ENCODE data around the gene TSEN2. TPM values are rescaled to one million over a fixed set of nuclear protein-coding genes. Genes with fewer than 3 reads are reported as not detected.

Gene TSEN2
- total RNA-seq, 1 donor from 2014 or later = 8.7 TPM

DNA sequence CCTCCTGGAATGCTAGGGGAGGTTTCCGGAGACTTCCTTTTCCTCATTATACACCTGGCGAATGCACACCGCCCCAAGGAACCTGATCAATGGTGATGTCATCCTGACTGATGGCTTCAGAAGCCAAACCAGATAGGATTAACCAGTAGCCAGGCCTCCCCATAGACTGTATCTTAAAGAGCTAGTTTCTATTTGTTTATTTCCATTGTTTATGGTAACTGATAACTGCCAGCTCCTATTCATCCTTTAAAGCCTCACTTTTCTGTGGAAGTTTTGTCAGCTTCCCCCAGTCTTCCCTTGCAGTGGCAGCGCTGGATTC, 61.2 kb downstream of the TSEN2 start, which contains the start of gene MKRN2OS:
Gene MKRN2OS (minus strand): TSS at position 27 of the 319 bp plus-strand sequence. CDS start 35 bp downstream, outside the sequence.
- Mint-ChIP-seq H3K36me3 (ENCODE audit: low read depth, unreplicated experiment) (no peaks in the 10 kb centered on the region), H3K27ac (ENCODE audit: unreplicated experiment) (no peak within 1 kb of the TSS), H3K27me3 (ENCODE audit: unreplicated experiment) (no peaks in the 10 kb centered on the region), H3K4me1 (ENCODE audit: unreplicated experiment) (peaks cover 9% of the 10 kb centered on the region), H3K9me3 (ENCODE audit: unreplicated experiment) (no peaks in the 10 kb centered on the region), H3K4me3 (ENCODE audit: unreplicated experiment) (no peak within 1 kb of the TSS)
- no peak for DNase-seq (ENCODE audit: low spot score)
- TF ChIP-seq, protein P1, sequence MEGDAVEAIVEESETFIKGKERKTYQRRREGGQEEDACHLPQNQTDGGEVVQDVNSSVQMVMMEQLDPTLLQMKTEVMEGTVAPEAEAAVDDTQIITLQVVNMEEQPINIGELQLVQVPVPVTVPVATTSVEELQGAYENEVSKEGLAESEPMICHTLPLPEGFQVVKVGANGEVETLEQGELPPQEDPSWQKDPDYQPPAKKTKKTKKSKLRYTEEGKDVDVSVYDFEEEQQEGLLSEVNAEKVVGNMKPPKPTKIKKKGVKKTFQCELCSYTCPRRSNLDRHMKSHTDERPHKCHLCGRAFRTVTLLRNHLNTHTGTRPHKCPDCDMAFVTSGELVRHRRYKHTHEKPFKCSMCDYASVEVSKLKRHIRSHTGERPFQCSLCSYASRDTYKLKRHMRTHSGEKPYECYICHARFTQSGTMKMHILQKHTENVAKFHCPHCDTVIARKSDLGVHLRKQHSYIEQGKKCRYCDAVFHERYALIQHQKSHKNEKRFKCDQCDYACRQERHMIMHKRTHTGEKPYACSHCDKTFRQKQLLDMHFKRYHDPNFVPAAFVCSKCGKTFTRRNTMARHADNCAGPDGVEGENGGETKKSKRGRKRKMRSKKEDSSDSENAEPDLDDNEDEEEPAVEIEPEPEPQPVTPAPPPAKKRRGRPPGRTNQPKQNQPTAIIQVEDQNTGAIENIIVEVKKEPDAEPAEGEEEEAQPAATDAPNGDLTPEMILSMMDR (IDR thresholded peaks at IDR 0.05; ENCODE audit: unreplicated experiment) = no peak

DNA sequence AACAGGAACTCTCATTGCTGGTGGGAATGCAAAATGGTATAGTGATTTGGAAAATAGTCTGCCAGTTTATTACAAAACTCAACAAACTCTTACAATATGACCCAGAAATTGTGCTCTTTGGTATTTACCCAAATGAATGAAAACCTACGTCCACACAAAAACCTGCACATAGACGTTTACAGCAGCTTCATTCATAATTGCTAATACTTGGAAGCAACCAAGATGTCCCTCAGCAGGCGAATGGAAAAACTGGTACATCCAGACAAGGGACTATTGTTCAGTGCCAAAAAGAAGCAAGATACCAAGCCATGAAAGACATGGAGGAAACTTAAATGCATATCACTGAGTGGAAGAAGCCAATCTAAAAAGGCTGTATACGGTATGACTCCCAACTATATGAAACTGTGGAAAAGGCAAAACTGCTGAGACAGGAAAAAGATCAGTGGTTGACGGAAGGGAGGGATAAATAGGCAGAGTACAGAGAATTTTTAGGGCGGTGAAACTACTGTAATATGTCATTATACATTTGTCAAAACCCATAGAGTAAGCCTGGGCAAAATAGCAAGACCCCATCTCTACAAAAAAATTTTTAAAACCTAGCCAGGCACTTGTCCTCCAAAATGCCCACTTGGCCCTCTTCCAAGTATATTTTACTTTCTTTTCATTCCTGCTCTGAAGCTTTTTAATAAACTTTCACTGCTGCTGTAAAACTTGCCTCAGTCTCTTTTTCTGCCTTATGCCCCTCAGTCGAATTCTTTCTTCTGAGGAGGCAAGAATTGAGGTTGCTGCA, 65.9 kb downstream of the TSEN2 start:
- Mint-ChIP-seq H3K4me3 (ENCODE audit: unreplicated experiment) (no peak overlapping the region), H3K36me3 (ENCODE audit: low read depth, unreplicated experiment) (no peaks in the 10 kb centered on the region), H3K27me3 (ENCODE audit: unreplicated experiment) (no peaks in the 10 kb centered on the region), H3K9me3 (ENCODE audit: unreplicated experiment) (no peaks in the 10 kb centered on the region), H3K4me1 (ENCODE audit: unreplicated experiment) (no peaks in the 10 kb centered on the region), H3K27ac (ENCODE audit: unreplicated experiment) (no peak overlapping the region)
- DNase-seq (ENCODE audit: low spot score) = no peak
- TF ChIP-seq, protein P1 (IDR thresholded peaks at IDR 0.05; ENCODE audit: unreplicated experiment) = no peak

DNA sequence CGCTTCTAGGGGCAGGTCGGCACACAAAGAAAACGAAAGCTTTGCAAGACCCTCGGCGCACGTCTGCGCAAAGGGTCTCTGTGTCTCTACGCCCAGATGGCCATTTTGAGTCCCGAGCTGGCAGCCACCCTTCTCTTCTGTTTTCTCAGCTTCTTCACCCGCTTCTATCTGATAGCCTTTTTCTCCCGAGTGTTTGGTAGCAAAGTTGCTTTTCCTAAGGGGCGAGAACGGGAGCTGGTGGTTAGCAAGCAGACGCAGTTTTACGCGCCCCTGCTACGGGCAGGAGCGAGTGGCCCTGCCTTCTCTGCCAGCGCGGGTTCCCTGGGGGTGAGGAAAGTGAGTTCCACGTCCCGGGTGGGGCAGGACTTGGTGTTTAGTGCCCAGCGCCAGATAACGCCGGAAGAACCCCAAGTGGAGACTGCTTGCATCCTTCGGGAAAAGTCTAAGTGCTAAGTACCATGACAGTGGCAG, 69.7 kb downstream of the TSEN2 start:
- Mint-ChIP-seq H3K9me3 (ENCODE audit: unreplicated experiment) (no peaks in the 10 kb centered on the region), H3K27me3 (ENCODE audit: unreplicated experiment) (peaks cover 4% of the 10 kb centered on the region), H3K4me1 (ENCODE audit: unreplicated experiment) (peaks cover 13% of the 10 kb centered on the region), H3K36me3 (ENCODE audit: low read depth, unreplicated experiment) (no peaks in the 10 kb centered on the region), H3K4me3 (ENCODE audit: unreplicated experiment) (peak overlapping the region; percentile 67), H3K27ac (ENCODE audit: unreplicated experiment) (no peak overlapping the region)
- no peak for DNase-seq (ENCODE audit: low spot score)
- TF ChIP-seq, protein P1 (IDR thresholded peaks at IDR 0.05; ENCODE audit: unreplicated experiment) = no peak

DNA sequence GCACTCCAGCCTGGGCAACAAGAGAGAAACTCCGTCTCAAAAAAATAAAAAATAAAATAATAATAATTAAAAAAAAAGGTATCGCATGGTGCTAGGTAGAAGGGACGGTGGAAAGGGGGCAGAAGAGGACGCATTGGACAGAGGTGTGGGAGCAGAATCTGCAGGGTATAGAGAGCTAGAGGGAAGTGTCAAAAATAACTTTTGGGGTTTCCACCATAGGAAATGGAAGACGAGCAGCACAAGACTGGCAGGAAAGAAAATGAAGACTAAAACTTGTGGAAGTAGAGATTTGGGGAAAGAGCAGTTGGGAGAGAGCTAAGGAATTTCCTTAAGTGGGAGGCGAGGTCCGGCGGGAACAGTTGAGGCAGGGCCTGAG, 72.0 kb downstream of the TSEN2 start:
- peak overlapping the region; percentile 93 for H3K4me3 Mint-ChIP-seq (ENCODE audit: unreplicated experiment)
- no peaks in the 10 kb centered on the region for H3K9me3 Mint-ChIP-seq (ENCODE audit: unreplicated experiment)
- TF ChIP-seq, protein P1 (IDR thresholded peaks at IDR 0.05; ENCODE audit: unreplicated experiment) = no peak
- DNase-seq (ENCODE audit: low spot score) = no peak
- peaks cover 13% of the 10 kb centered on the region for H3K4me1 Mint-ChIP-seq (ENCODE audit: unreplicated experiment)
- H3K27me3 Mint-ChIP-seq (ENCODE audit: unreplicated experiment) = peaks cover 4% of the 10 kb centered on the region
- H3K36me3 Mint-ChIP-seq (ENCODE audit: low read depth, unreplicated experiment) = no peaks in the 10 kb centered on the region
- H3K27ac Mint-ChIP-seq (ENCODE audit: unreplicated experiment) = peak overlapping the region; percentile 93
